GF-D8 (cell line): ENCODE measurements around the gene RFTN1.
A peak's percentile ranks its signal among the peaks of the same experiment; 100 is the strongest.

Experiments used
- DNase-seq: peaks from one replicate; lab custom pipeline; 2025; lab: John Stamatoyannopoulos, UW

RFTN1 gene

GRCh38 chr3:16433701-16434151, 79.8 kb downstream of the RFTN1 start:
- DNase-seq, result no peak

- no peak for DNase-seq
Observed at GRCh38 chr3:16432714-16433113, 80.8 kb downstream of the RFTN1 start.

- DNase-seq, result no peak
Observed at GRCh38 chr3:16430717-16431630, 82.5 kb downstream of the RFTN1 start.

GRCh38 chr3:16429086-16429485, 84.4 kb downstream of the RFTN1 start:
- no peak for DNase-seq

DNA sequence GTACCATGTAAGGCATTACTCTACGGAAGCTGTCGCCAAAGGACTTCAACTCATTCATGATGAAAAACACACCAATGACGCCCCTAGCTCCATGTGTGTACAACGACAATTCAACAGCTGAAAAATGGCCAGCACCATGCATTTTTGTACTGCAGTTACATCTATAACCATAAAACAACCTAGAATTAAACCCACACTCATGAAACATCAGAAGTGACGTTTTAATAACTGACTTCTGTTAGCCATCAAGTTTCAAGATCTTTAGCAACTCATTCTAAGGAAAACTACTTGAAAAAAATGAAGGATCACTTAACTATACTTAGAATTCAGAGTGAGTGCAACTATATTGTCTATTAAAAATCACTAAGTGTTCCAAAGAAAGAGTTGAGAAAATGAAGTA, 84.9 kb downstream of the RFTN1 start:
- no peak for DNase-seq

DNA sequence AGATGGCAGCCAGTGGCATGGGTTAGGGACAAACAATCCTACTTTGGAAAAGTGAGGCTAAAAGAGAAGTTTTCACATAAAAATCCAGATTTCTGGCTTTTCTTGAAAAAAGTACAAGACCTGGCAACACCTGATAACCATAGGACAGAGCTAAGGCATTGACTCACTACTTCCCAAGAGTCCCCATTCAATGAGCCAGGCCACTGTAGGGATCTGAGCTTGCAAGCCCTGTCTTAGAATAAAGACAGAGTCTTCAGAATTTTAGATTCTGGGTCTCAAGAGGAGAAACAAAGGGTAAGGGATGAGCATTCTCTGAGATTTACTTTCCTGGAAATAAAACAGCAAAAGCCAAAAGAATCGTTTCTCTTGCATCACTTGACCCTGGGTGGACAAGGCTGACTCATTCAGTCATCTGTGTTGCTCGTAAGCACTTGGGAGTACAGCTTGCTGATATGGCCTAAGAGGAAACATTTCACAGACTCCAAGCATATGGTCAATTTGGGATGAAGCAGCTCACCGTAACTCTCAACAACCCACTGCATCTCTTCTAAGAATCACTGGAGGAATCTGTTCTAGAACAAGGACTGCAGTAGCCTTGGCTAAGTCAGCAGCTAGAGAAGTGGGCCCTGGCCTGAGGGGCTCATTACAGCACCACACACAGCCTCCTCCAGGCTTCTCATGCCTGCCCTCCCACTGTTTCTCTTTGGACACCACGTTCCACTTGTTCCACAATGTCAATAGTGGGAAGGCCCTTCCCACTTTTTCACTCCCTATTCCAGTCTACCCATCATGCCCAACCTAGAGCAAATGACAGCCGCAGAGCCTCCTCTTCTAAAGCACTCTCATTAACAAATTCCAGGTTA, 86.2 kb downstream of the RFTN1 start:
- DNase-seq, result peak; percentile 10

GRCh38 chr3:16426665-16427064, 86.8 kb downstream of the RFTN1 start:
- no peak for DNase-seq

GRCh38 chr3:16426029-16426400, 87.5 kb downstream of the RFTN1 start:
- no peak for DNase-seq

DNA sequence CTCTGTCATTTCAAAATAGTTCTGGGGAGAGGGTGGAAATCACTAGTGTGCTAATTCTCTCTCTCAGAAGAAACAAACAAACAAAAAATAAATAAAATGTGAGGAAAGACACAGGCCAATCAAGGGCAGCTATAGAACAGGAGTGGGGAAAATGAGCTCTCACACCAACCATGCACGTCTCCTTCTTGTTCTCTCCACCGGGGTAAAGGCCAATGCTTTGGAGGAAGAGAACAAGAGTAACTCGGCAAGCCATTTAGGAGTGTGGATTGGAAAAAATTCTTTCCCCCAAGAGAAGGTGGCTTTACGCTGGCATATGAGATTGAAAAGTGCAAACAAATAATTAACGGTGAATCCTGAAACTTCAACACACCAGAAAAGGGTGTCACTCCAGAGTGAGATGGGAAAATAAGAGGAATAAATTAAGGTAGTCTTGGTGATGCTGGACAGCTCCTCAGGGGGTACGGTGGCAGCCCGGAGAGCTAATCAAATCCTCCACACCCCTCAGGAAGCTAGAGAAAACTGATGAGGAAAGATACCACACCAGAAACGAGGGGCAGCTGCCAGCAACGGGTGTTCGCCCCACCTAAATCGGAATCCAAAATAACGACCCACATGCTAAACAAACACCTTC, 88.0 kb downstream of the RFTN1 start:
- no peak for DNase-seq

- no peak for DNase-seq
Observed at GRCh38 chr3:16423947-16424673, 89.4 kb downstream of the RFTN1 start.

GRCh38 chr3:16423298-16423697, 90.2 kb downstream of the RFTN1 start:
- DNase-seq, result no peak

DNA sequence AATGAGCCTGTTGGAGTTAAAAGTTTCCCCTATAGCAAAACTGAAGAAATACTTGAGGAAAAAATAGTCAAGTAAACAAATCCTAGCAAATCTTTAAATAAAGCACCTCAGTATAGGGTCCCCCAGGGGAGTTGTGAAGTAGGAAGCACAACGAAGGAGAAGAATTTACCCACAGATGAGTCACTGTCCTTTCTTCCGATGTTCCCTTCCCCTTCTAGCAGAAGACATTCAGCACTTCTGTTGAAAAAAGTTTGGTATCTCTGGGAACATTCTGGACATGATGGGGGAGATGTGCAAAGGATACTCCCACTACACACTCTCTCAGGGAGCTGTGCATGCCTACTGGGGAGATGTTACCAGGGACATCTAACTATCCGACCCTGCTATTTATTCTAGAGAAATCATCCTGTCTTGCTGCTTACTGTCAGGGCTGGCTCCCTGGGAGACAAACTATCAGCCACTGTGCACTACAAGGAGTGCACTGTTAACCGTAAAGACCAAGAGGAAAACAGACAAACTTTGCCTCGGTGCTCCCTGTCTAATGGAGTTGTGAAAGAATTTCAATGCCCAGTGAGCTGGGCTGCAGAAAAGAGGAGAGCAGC, 93.8 kb downstream of the RFTN1 start:
- no peak for DNase-seq

DNA sequence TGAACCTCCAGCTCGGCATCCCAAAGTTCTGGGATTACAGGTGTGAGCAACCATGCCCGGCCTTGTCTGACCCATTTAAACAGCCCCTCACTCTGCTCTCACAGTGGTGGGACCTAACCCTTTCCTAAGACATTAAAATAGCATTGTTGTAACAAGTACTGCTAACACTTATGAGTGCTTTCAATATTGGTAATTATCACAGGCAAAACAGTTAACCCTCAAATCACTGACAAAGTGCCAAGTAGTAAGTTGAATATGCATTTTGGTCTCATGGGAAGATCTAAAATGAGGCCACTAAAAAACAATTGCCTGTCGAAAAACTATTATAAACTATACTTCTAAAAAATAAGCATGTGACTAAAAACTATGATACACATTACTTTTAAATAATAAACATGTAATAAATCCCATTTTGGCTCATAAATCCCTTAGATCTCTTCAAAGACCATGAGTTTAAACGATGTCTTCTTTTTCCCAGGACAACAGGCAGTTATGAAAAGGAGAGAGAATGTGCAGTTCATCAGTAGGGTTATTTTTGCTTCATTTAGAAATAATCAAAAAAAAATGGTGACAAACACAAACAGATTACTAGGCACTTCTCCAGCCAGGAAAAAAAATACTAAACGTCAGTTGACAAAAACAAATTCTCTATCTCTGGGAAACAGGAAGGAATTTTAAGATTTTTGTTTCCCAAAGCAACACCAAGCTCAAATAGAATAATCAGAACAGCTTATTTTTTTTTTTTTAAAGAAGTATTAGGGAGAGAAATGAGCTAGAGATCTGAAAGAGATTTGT, 95.4 kb downstream of the RFTN1 start:
- no peak for DNase-seq

GRCh38 chr3:16415911-16416476, 97.5 kb downstream of the RFTN1 start:
- no peak for DNase-seq

- DNase-seq, result no peak
Observed at GRCh38 chr3:16413321-16413720, 100.2 kb downstream of the RFTN1 start.

- no peak for DNase-seq
Observed at GRCh38 chr3:16412192-16412800, 101.2 kb downstream of the RFTN1 start.

- no peak for DNase-seq
Observed at GRCh38 chr3:16411441-16411840, 102.1 kb downstream of the RFTN1 start.

DNA sequence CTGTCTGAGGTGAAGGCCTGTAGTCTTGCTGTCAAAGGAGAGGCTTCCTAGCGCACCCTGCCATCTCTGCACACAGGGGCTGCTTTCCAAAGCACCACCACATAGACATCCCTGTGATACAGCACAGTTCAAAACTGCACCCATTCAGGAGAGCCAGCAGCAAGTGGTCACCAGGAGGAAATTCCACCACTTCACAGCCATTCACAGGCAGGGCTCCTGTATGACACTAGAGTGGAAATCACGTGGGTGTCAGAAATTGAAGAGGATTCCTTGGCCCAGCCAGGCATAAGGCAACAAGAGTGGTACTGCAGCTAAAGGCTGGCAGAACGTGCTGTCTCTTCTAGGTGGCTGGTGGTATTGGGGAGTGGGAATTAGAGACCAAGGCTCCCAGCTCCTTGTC, 102.8 kb downstream of the RFTN1 start:
- no peak for DNase-seq

- DNase-seq, result no peak
Observed at GRCh38 chr3:16409032-16409431, 104.5 kb downstream of the RFTN1 start.

GRCh38 chr3:16407366-16407765, 106.1 kb downstream of the RFTN1 start:
- DNase-seq, result no peak
